DMS153 treated with DMSO at 0.1 percent for 48 hours (cell line): Measurements from ENCODE around the gene DDT.
"Not testable (repeated sequence)": the region's sequence is repeated elsewhere in the genome, so short reads cannot be mapped to it uniquely, and the experiment has no call there.

Experiments used
- DNase-seq: peaks from one replicate; lab custom pipeline; 2025; ENCODE audit not compliant: unreplicated experiment; lab: John Stamatoyannopoulos, UW

DDT gene

GRCh38 chr22:23974345-23974744, at the start of gene DDT:
Gene DDT (minus strand): TSS chr22:23974441. CDS start chr22:23974414, 27 bp downstream.
- DNase-seq: not testable (repeated sequence)

GRCh38 chr22:24023204-24023789, 49.1 kb upstream of the DDT start:
- DNase-seq: no peak

GRCh38 chr22:24021304-24021703, 47.1 kb upstream of the DDT start:
- DNase-seq: no peak

- no peak for DNase-seq
Observed at GRCh38 chr22:24016156-24016555, 41.9 kb upstream of the DDT start.

GRCh38 chr22:24011735-24012068, 37.5 kb upstream of the DDT start:
- no peak for DNase-seq

GRCh38 chr22:24010018-24010391, 35.8 kb upstream of the DDT start:
- DNase-seq: no peak

- no peak for DNase-seq
Observed at GRCh38 chr22:24009227-24010017, 35.2 kb upstream of the DDT start.

GRCh38 chr22:24008381-24009226, 34.4 kb upstream of the DDT start:
- no peak for DNase-seq

- no peak for DNase-seq
Observed at GRCh38 chr22:24008022-24008283, 33.7 kb upstream of the DDT start.

GRCh38 chr22:24007253-24008021, 33.2 kb upstream of the DDT start:
- DNase-seq: no peak

GRCh38 chr22:24006914-24007214, 32.6 kb upstream of the DDT start:
- no peak for DNase-seq

GRCh38 chr22:24006207-24006913, 32.1 kb upstream of the DDT start:
- DNase-seq: no peak

- DNase-seq: no peak
Observed at GRCh38 chr22:24005201-24005600, 31.0 kb upstream of the DDT start, which contains the start of gene GSTT4. Gene GSTT4 (minus strand): TSS chr22:24005453. CDS start chr22:24005356, 97 bp downstream.

GRCh38 chr22:24003887-24004286, 29.6 kb upstream of the DDT start:
- no peak for DNase-seq

GRCh38 chr22:24002851-24003250, 28.6 kb upstream of the DDT start:
- DNase-seq: no peak

GRCh38 chr22:24002272-24002671, 28.0 kb upstream of the DDT start:
- DNase-seq: no peak

GRCh38 chr22:24001314-24001713, 27.1 kb upstream of the DDT start:
- no peak for DNase-seq

GRCh38 chr22:23999779-24000178, 25.5 kb upstream of the DDT start:
- DNase-seq: not testable (repeated sequence)

- no peak for DNase-seq
Observed at GRCh38 chr22:23997092-23997491, 22.9 kb upstream of the DDT start.

GRCh38 chr22:23993581-23994177, 19.4 kb upstream of the DDT start:
- not testable (repeated sequence) for DNase-seq
